Hippocampal formation (tissue), 2 donors: ENCODE results near the gene CHST4.
A peak's percentile ranks its signal among the peaks of the same experiment; 100 is the strongest.
"Not testable (repeated sequence)": the region's sequence is repeated elsewhere in the genome, so short reads cannot be mapped to it uniquely, and the experiment has no call there.

Experiments
- DNase-seq, 2 donors: peaks; one replicate each; lab custom pipeline; 2025; lab: John Stamatoyannopoulos, UW

CHST4 gene

GRCh38 chr16:71526111-71526631, at the start of gene CHST4:
Gene CHST4 (plus strand): TSS chr16:71526426. CDS start chr16:71536678, 10,252 bp downstream.
- no peak for DNase-seq

GRCh38 chr16:71476457-71477124, 49.6 kb upstream of the CHST4 start:
- DNase-seq = no peak

GRCh38 chr16:71479420-71479819, 46.8 kb upstream of the CHST4 start:
- peak in 1 of 2 donors; percentile 1 for DNase-seq

GRCh38 chr16:71480956-71481355, 45.3 kb upstream of the CHST4 start:
- DNase-seq = no peak

GRCh38 chr16:71482569-71482968, 43.7 kb upstream of the CHST4 start:
- DNase-seq = no peak

- DNase-seq = peak; percentile 82 to 94
Measured at GRCh38 chr16:71484006-71484893, 42.0 kb upstream of the CHST4 start.

GRCh38 chr16:71489122-71489521, 37.1 kb upstream of the CHST4 start, which contains the start of gene ZNF19:
Gene ZNF19 (minus strand): TSS chr16:71489324. CDS start chr16:71482114, 7,210 bp downstream.
- DNase-seq = no peak

- no peak for DNase-seq
Measured at GRCh38 chr16:71490361-71490760, 35.9 kb upstream of the CHST4 start.

- no peak for DNase-seq
Measured at GRCh38 chr16:71491054-71491453, 35.2 kb upstream of the CHST4 start.

GRCh38 chr16:71492786-71493185, 33.4 kb upstream of the CHST4 start:
- DNase-seq = no peak

- DNase-seq = no peak
Measured at GRCh38 chr16:71493213-71493612, 33.0 kb upstream of the CHST4 start.

GRCh38 chr16:71498031-71498430, 28.2 kb upstream of the CHST4 start:
- DNase-seq = no peak

- peak in 1 of 2 donors; percentile 52 for DNase-seq
Measured at GRCh38 chr16:71499775-71500364, 26.4 kb upstream of the CHST4 start.

GRCh38 chr16:71500964-71501363, 25.3 kb upstream of the CHST4 start:
- DNase-seq = no peak

- no peak for DNase-seq
Measured at GRCh38 chr16:71501547-71501946, 24.7 kb upstream of the CHST4 start.

- DNase-seq = not testable (repeated sequence)
Measured at GRCh38 chr16:71504051-71504450, 22.2 kb upstream of the CHST4 start.

GRCh38 chr16:71504901-71505300, 21.3 kb upstream of the CHST4 start:
- DNase-seq = no peak

GRCh38 chr16:71507061-71507460, 19.2 kb upstream of the CHST4 start:
- DNase-seq = no peak

GRCh38 chr16:71513302-71513701, 12.9 kb upstream of the CHST4 start:
- no peak for DNase-seq

- DNase-seq = no peak
Measured at GRCh38 chr16:71514476-71514875, 11.8 kb upstream of the CHST4 start.

- no peak for DNase-seq
Measured at GRCh38 chr16:71515026-71515425, 11.2 kb upstream of the CHST4 start.

- DNase-seq = no peak
Measured at GRCh38 chr16:71520550-71520949, 5.7 kb upstream of the CHST4 start.
